ENCODE data around the gene CRKL.
A peak's percentile ranks its signal among the peaks of the same experiment; 100 is the strongest.
"Not testable (repeated sequence)": the region's sequence is repeated elsewhere in the genome, so short reads cannot be mapped to it uniquely, and the experiment has no call there.

CRKL gene

GRCh38 chr22:20904008-20904979, 12.9 kb upstream of the CRKL start:
- H3K9ac ChIP-seq (ENCODE audit: low read depth, low read length): no peak overlapping the region
- H3K36me3 ChIP-seq (ENCODE audit: control insufficient read depth, insufficient read depth, low read length): no peaks in the 10 kb centered on the region
- H3K4me3 ChIP-seq (ENCODE audit: low read depth, low read length): no peak overlapping the region
- no peaks in the 10 kb centered on the region for H3K27me3 ChIP-seq (ENCODE audit: control insufficient read depth, insufficient read depth, low read length)
- H3K9me3 ChIP-seq (ENCODE audit: control insufficient read depth, insufficient read depth, low read length): no peaks in the 10 kb centered on the region
- H3K4me1 ChIP-seq (ENCODE audit: control insufficient read depth, insufficient read depth, low read length): no peaks in the 10 kb centered on the region

GRCh38 chr22:20904980-20905355, 12.2 kb upstream of the CRKL start:
- Histone ChIP-seq H3K9me3 (ENCODE audit: control insufficient read depth, insufficient read depth, low read length) (no peaks in the 10 kb centered on the region), H3K4me1 (ENCODE audit: control insufficient read depth, insufficient read depth, low read length) (no peaks in the 10 kb centered on the region), H3K27me3 (ENCODE audit: control insufficient read depth, insufficient read depth, low read length) (no peaks in the 10 kb centered on the region), H3K4me3 (ENCODE audit: low read depth, low read length) (no peak overlapping the region), H3K36me3 (ENCODE audit: control insufficient read depth, insufficient read depth, low read length) (no peaks in the 10 kb centered on the region), H3K9ac (ENCODE audit: low read depth, low read length) (no peak overlapping the region)

GRCh38 chr22:20905415-20906386, 11.5 kb upstream of the CRKL start:
- Histone ChIP-seq H3K9me3 (ENCODE audit: control insufficient read depth, insufficient read depth, low read length) (no peaks in the 10 kb centered on the region), H3K36me3 (ENCODE audit: control insufficient read depth, insufficient read depth, low read length) (no peaks in the 10 kb centered on the region), H3K4me3 (ENCODE audit: low read depth, low read length) (no peak overlapping the region), H3K4me1 (ENCODE audit: control insufficient read depth, insufficient read depth, low read length) (no peaks in the 10 kb centered on the region), H3K9ac (ENCODE audit: low read depth, low read length) (no peak overlapping the region), H3K27me3 (ENCODE audit: control insufficient read depth, insufficient read depth, low read length) (no peaks in the 10 kb centered on the region)

GRCh38 chr22:20906387-20906767, 10.8 kb upstream of the CRKL start:
- H3K9ac ChIP-seq (ENCODE audit: low read depth, low read length): no peak overlapping the region
- H3K4me3 ChIP-seq (ENCODE audit: low read depth, low read length): no peak overlapping the region
- no peaks in the 10 kb centered on the region for H3K9me3 ChIP-seq (ENCODE audit: control insufficient read depth, insufficient read depth, low read length)

GRCh38 chr22:20908717-20909116, 8.5 kb upstream of the CRKL start:
- H3K9me3 ChIP-seq (ENCODE audit: control insufficient read depth, insufficient read depth, low read length); H3K27me3 ChIP-seq (ENCODE audit: control insufficient read depth, insufficient read depth, low read length); H3K36me3 ChIP-seq (ENCODE audit: control insufficient read depth, insufficient read depth, low read length): not testable (repeated sequence)

More at GRCh38 chr22:20906387-20906767, 10.8 kb upstream of the CRKL start:
- no peaks in the 10 kb centered on the region for H3K27me3 ChIP-seq (ENCODE audit: control insufficient read depth, insufficient read depth, low read length)
- H3K36me3 ChIP-seq (ENCODE audit: control insufficient read depth, insufficient read depth, low read length): no peaks in the 10 kb centered on the region
- H3K4me1 ChIP-seq (ENCODE audit: control insufficient read depth, insufficient read depth, low read length): no peaks in the 10 kb centered on the region

GRCh38 chr22:20909543-20910303, 7.5 kb upstream of the CRKL start:
- H3K9ac ChIP-seq (ENCODE audit: low read depth, low read length): no peak overlapping the region
- no peaks in the 10 kb centered on the region for H3K9me3 ChIP-seq (ENCODE audit: control insufficient read depth, insufficient read depth, low read length)
- no peaks in the 10 kb centered on the region for H3K36me3 ChIP-seq (ENCODE audit: control insufficient read depth, insufficient read depth, low read length)
- no peaks in the 10 kb centered on the region for H3K27me3 ChIP-seq (ENCODE audit: control insufficient read depth, insufficient read depth, low read length)
- H3K4me1 ChIP-seq (ENCODE audit: control insufficient read depth, insufficient read depth, low read length): no peaks in the 10 kb centered on the region
- H3K4me3 ChIP-seq (ENCODE audit: low read depth, low read length): no peak overlapping the region

More at GRCh38 chr22:20908717-20909116, 8.5 kb upstream of the CRKL start:
- H3K4me1 ChIP-seq (ENCODE audit: control insufficient read depth, insufficient read depth, low read length); H3K9ac ChIP-seq (ENCODE audit: low read depth, low read length); H3K4me3 ChIP-seq (ENCODE audit: low read depth, low read length): not testable (repeated sequence)

- H3K27me3 ChIP-seq (ENCODE audit: control insufficient read depth, insufficient read depth, low read length): no peaks in the 10 kb centered on the region
- no peak overlapping the region for H3K4me3 ChIP-seq (ENCODE audit: low read depth, low read length)
- no peak overlapping the region for H3K9ac ChIP-seq (ENCODE audit: low read depth, low read length)
- H3K4me1 ChIP-seq (ENCODE audit: control insufficient read depth, insufficient read depth, low read length): no peaks in the 10 kb centered on the region
- no peaks in the 10 kb centered on the region for H3K9me3 ChIP-seq (ENCODE audit: control insufficient read depth, insufficient read depth, low read length)
- H3K36me3 ChIP-seq (ENCODE audit: control insufficient read depth, insufficient read depth, low read length): peaks cover 2% of the 10 kb centered on the region
These were observed 4.7 kb upstream of the CRKL start for GRCh38 chr22:20912494-20912893.

GRCh38 chr22:20918663-20919218, 1.5 kb downstream of the CRKL start:
- H3K9me3 ChIP-seq (ENCODE audit: control insufficient read depth, insufficient read depth, low read length): no peaks in the 10 kb centered on the region
- peak overlapping the region; percentile 66 for H3K9ac ChIP-seq (ENCODE audit: low read depth, low read length)
- H3K27me3 ChIP-seq (ENCODE audit: control insufficient read depth, insufficient read depth, low read length): no peaks in the 10 kb centered on the region
- H3K36me3 ChIP-seq (ENCODE audit: control insufficient read depth, insufficient read depth, low read length): peaks cover 5% of the 10 kb centered on the region
- H3K4me1 ChIP-seq (ENCODE audit: control insufficient read depth, insufficient read depth, low read length): peaks cover 6% of the 10 kb centered on the region
- H3K4me3 ChIP-seq (ENCODE audit: low read depth, low read length): peak overlapping the region; percentile 96

- Histone ChIP-seq H3K4me3 (ENCODE audit: low read depth, low read length) (peak overlapping the region; percentile 96), H3K27me3 (ENCODE audit: control insufficient read depth, insufficient read depth, low read length) (no peaks in the 10 kb centered on the region), H3K36me3 (ENCODE audit: control insufficient read depth, insufficient read depth, low read length) (peaks cover 5% of the 10 kb centered on the region), H3K9ac (ENCODE audit: low read depth, low read length) (no peak overlapping the region), H3K4me1 (ENCODE audit: control insufficient read depth, insufficient read depth, low read length) (peaks cover 6% of the 10 kb centered on the region), H3K9me3 (ENCODE audit: control insufficient read depth, insufficient read depth, low read length) (no peaks in the 10 kb centered on the region)
These were observed 2.5 kb downstream of the CRKL start for GRCh38 chr22:20919718-20920117.

GRCh38 chr22:20920881-20921203, 3.6 kb downstream of the CRKL start:
- no peaks in the 10 kb centered on the region for H3K27me3 ChIP-seq (ENCODE audit: control insufficient read depth, insufficient read depth, low read length)
- peak overlapping the region; percentile 96 for H3K4me3 ChIP-seq (ENCODE audit: low read depth, low read length)
- no peaks in the 10 kb centered on the region for H3K9me3 ChIP-seq (ENCODE audit: control insufficient read depth, insufficient read depth, low read length)
- H3K9ac ChIP-seq (ENCODE audit: low read depth, low read length): no peak overlapping the region
- peaks cover 5% of the 10 kb centered on the region for H3K36me3 ChIP-seq (ENCODE audit: control insufficient read depth, insufficient read depth, low read length)
- peaks cover 12% of the 10 kb centered on the region for H3K4me1 ChIP-seq (ENCODE audit: control insufficient read depth, insufficient read depth, low read length)

- no peaks in the 10 kb centered on the region for H3K9me3 ChIP-seq (ENCODE audit: control insufficient read depth, insufficient read depth, low read length)
- peaks cover 20% of the 10 kb centered on the region for H3K4me1 ChIP-seq (ENCODE audit: control insufficient read depth, insufficient read depth, low read length)
- no peaks in the 10 kb centered on the region for H3K27me3 ChIP-seq (ENCODE audit: control insufficient read depth, insufficient read depth, low read length)
- H3K4me3 ChIP-seq (ENCODE audit: low read depth, low read length): no peak overlapping the region
- no peak overlapping the region for H3K9ac ChIP-seq (ENCODE audit: low read depth, low read length)
- peaks cover 5% of the 10 kb centered on the region for H3K36me3 ChIP-seq (ENCODE audit: control insufficient read depth, insufficient read depth, low read length)
These were observed 5.0 kb downstream of the CRKL start for GRCh38 chr22:20922141-20922751.

Data from iPS-15b (cell line).